Testis (tissue), 3 donors: ENCODE results near the gene EYA2. TPM values are rescaled to one million over a fixed set of nuclear protein-coding genes. Genes with fewer than 3 reads are reported as not detected.
"Not testable (repeated sequence)": the region's sequence is repeated elsewhere in the genome, so short reads cannot be mapped to it uniquely, and the experiment has no call there.

Experiments used
- DNase-seq: peaks from one replicate; pipeline ENCODE4 v3.0.0-alpha.2; 2019
- H3K27ac ChIP-seq, 2 donors: fragments of 200-600 bp; sonication (generic); one replicate each; pipeline ENCODE4 v1.5.1; 2019
- H3K27me3 ChIP-seq: fragments of 200-600 bp; sonication (generic); one replicate; pipeline ENCODE4 v1.5.1; 2019
- H3K36me3 ChIP-seq: fragments of 200-600 bp; sonication (generic); one replicate; pipeline ENCODE4 v1.5.1; 2017; ENCODE audit warnings: low read depth; ENCODE audit errors: missing control alignments
- H3K4me1 ChIP-seq: fragments of 200-600 bp; sonication (generic); one replicate; pipeline ENCODE4 v1.5.1; 2019
- H3K4me3 ChIP-seq, 2 donors: fragments of 200-600 bp; sonication (generic); one replicate each; pipeline ENCODE4 v1.5.1; 2017 to 2019
- H3K9me3 ChIP-seq: fragments of 200-600 bp; sonication (generic); one replicate; pipeline ENCODE4 v1.5.1; 2017
- CTCF ChIP-seq, 3 experiments: fragments of 450-650 bp in 2 of 3; fragments of 200-600 bp in 1 of 3; sonication (generic) in 1 of 3; IDR thresholded peaks; one replicate each; pipeline ENCODE4 v1.5.1; 2016 to 2019; ENCODE audit warnings: antibody characterized with exemption in 3 of 3, mild to moderate bottlenecking in 2 of 3, moderate library complexity in 1 of 3
- POLR2A ChIP-seq: fragments of 450-650 bp; IDR thresholded peaks from one replicate; pipeline ENCODE4 v1.6.1; 2017; ENCODE audit warnings: antibody characterized with exemption, mild to moderate bottlenecking, moderate library complexity
- WGBS, 2 donors: methylation state at CpG; one replicate each; pipeline ENCODE4 v1.1.5; 2018; 5-methylcytosine and 5-hydroxymethylcytosine counted together
- intact Hi-C: fragments of 100-400 bp; cut with DNase I; formaldehyde crosslinking; loops from one replicate; pipeline ENCODE4 v1.15.1; 2023; ENCODE audit warnings: low total_unique reads
- polyA plus RNA-seq: library from polyadenylated mRNA; stranded (reverse); fragments of 350-450 nt; fragmentation: Illumina TruSeq; extraction: RNeasy Lipid Tissue Mini Kit (QIAGEN cat#74804); gene quantifications from one replicate; pipeline ENCODE4 v1.2.3, GENCODE V29; 2014; ENCODE audit warnings: low read depth, low replicate concordance; ENCODE audit not compliant: insufficient read depth
- total RNA-seq, 2 donors: library from RNA; depleted of rRNA; stranded (reverse); fragments of >200 nt; gene quantifications; one replicate each; pipeline ENCODE4 v1.2.3, GENCODE V29; 2016

Gene EYA2
- total and polyA plus RNA-seq, 3 donors from 2014 or later = 14.6 to 17.2 (median 16.2) TPM

GRCh38 chr20:46865824-46866223, 28.8 kb upstream of the EYA2 start:
- DNase-seq = no peak
- H3K9me3 ChIP-seq = no peaks in the 10 kb centered on the region
- no peaks in the 10 kb centered on the region for H3K4me1 ChIP-seq
- no peaks in the 10 kb centered on the region for H3K27me3 ChIP-seq
- TF ChIP-seq CTCF (IDR thresholded peaks at IDR 0.05) = no peak
- no peak for TF ChIP-seq POLR2A
- intact Hi-C loops = no loop called here
- 91 to 93% methylated on average over 4 of the region's 4 CpGs for WGBS, 2 donors
- no peak overlapping the region for H3K4me3 ChIP-seq
- H3K27ac ChIP-seq = no peak overlapping the region
- no peaks in the 10 kb centered on the region for H3K36me3 ChIP-seq

GRCh38 chr20:46870041-46870440, 24.6 kb upstream of the EYA2 start:
- TF ChIP-seq POLR2A (no peak), CTCF (IDR thresholded peaks at IDR 0.05) (no peak)
- no peaks in the 10 kb centered on the region for H3K36me3 ChIP-seq
- H3K27me3 ChIP-seq = no peaks in the 10 kb centered on the region
- H3K27ac ChIP-seq = no peak overlapping the region
- intact Hi-C loops = no loop called here
- 64 to 88% methylated on average over 1 of the region's 1 CpG for WGBS, 2 donors
- H3K4me3 ChIP-seq = no peak overlapping the region
- H3K4me1 ChIP-seq = no peaks in the 10 kb centered on the region
- DNase-seq = no peak
- H3K9me3 ChIP-seq = no peaks in the 10 kb centered on the region

- intact Hi-C loops = no loop called here
- 57 to 62% methylated on average over 13 of the region's 13 CpGs for WGBS, 2 donors
- DNase-seq = peak; percentile 41
These were observed 22.1 kb upstream of the EYA2 start for GRCh38 chr20:46872328-46873211.

GRCh38 chr20:46875059-46875458, 19.6 kb upstream of the EYA2 start:
- Histone ChIP-seq H3K4me3 (no peak overlapping the region), H3K9me3 (no peaks in the 10 kb centered on the region), H3K4me1 (no peaks in the 10 kb centered on the region), H3K36me3 (no peaks in the 10 kb centered on the region), H3K27ac (no peak overlapping the region), H3K27me3 (no peaks in the 10 kb centered on the region)
- intact Hi-C loops = no loop called here
- no peak for TF ChIP-seq POLR2A
- TF ChIP-seq CTCF (IDR thresholded peaks at IDR 0.05) = no peak
- 62 to 71% methylated on average over 4 of the region's 4 CpGs for WGBS, 2 donors
- no peak for DNase-seq

More at GRCh38 chr20:46872328-46873211, 22.1 kb upstream of the EYA2 start:
- Histone ChIP-seq H3K27ac (no peak overlapping the region), H3K4me3 (no peak overlapping the region), H3K4me1 (no peaks in the 10 kb centered on the region), H3K9me3 (no peaks in the 10 kb centered on the region), H3K27me3 (no peaks in the 10 kb centered on the region), H3K36me3 (no peaks in the 10 kb centered on the region)
- TF ChIP-seq POLR2A (no peak), CTCF (IDR thresholded peaks at IDR 0.05) (no peak)

- no peaks in the 10 kb centered on the region for H3K4me1 ChIP-seq
- H3K27me3 ChIP-seq = no peaks in the 10 kb centered on the region
- no peaks in the 10 kb centered on the region for H3K36me3 ChIP-seq
- DNase-seq = no peak
- H3K27ac ChIP-seq = no peak overlapping the region
- no peaks in the 10 kb centered on the region for H3K9me3 ChIP-seq
- intact Hi-C loops = no loop called here
- WGBS, 2 donors = 88 to 92% methylated on average over 5 of the region's 5 CpGs
- TF ChIP-seq POLR2A = no peak
- no peak for TF ChIP-seq CTCF (IDR thresholded peaks at IDR 0.05)
- no peak overlapping the region for H3K4me3 ChIP-seq
These were observed 15.3 kb upstream of the EYA2 start for GRCh38 chr20:46879386-46879785.

- 85 to 95% methylated on average over 5 of the region's 5 CpGs for WGBS, 2 donors
- intact Hi-C loops, DNase-seq, H3K36me3 ChIP-seq, H3K27ac ChIP-seq, H3K4me1 ChIP-seq, H3K4me3 ChIP-seq, H3K9me3 ChIP-seq, H3K27me3 ChIP-seq: not testable (repeated sequence)
These were observed 14.7 kb upstream of the EYA2 start for GRCh38 chr20:46879963-46880362.
